K562 (cell line): Measurements from ENCODE around the gene LOXHD1.

Source experiments
- ATF4 ChIP-seq: fragments of 450-650 bp; formaldehyde crosslinking; IDR thresholded peaks from 2 replicates; pipeline ENCODE4 v1.4.0; 2022; ENCODE audit warnings: mild to moderate bottlenecking, moderate library complexity
- CTCF ChIP-seq, 3 experiments: IDR thresholded peaks in 2 of 3; conservative IDR thresholded peaks in 1 of 3; 2 replicates each; pipeline ENCODE4 v1.5.1; 2011 to 2012; ENCODE audit warnings: low read length in 3 of 3, mild to moderate bottlenecking in 3 of 3, control low read depth in 2 of 3, improper control_type of control experiment in 1 of 3, inconsistent platforms in 1 of 3, low read depth in 1 of 3, mixed read lengths in 1 of 3, moderate library complexity in 1 of 3; ENCODE audit not compliant: insufficient read depth in 2 of 3
- JUND ChIP-seq, 2 experiments: IDR thresholded peaks; 2 replicates in 1 of 2; 3 replicates in 1 of 2; pipeline ENCODE4 v1.6.1; 2011; ENCODE audit warnings: borderline replicate concordance in 2 of 2, low read depth in 2 of 2, low read length in 2 of 2, improper control_type of control experiment in 1 of 2, missing biosample characterization in 1 of 2, missing genetic modification characterization in 1 of 2, missing genetic modification reagents in 1 of 2
- NELFE ChIP-seq: IDR thresholded peaks from 2 replicates; pipeline ENCODE4 v1.6.1; 2011; ENCODE audit warnings: mild to moderate bottlenecking; ENCODE audit not compliant: insufficient read depth, insufficient read length
- SAFB ChIP-seq: fragments of 200-400 bp; formaldehyde crosslinking; IDR thresholded peaks from 2 replicates; pipeline ENCODE4 v1.6.1; 2017; ENCODE audit warnings: low read depth, low read length, borderline replicate concordance
- TFAP4 ChIP-seq: sonication (generic); formaldehyde crosslinking; IDR thresholded peaks from 2 replicates; pipeline ENCODE4 v1.8.0; 2022; ENCODE audit warnings: missing genetic modification reagents, mild to moderate bottlenecking, moderate library complexity, borderline replicate concordance
- ZFP1 ChIP-seq: fragments of 450-650 bp; formaldehyde crosslinking; IDR thresholded peaks from 2 replicates; pipeline ENCODE4 v1.4.0; 2020; ENCODE audit warnings: mild to moderate bottlenecking, mixed read lengths
- ZNF644 ChIP-seq: fragments of 200-800 bp; sonication (Bioruptor generic); IDR thresholded peaks from 2 replicates; pipeline ENCODE4 v1.6.1; 2016; ENCODE audit warnings: low read depth, missing genetic modification characterization, missing compliant biosample characterization

- TF ChIP-seq JUND (IDR thresholded peaks at IDR 0.05; ENCODE audit: borderline replicate concordance, low read depth, low read length), result no peak
- TF ChIP-seq JUND (tag; IDR thresholded peaks at IDR 0.05; ENCODE audit: borderline replicate concordance, low read depth, low read length), result no peak
- no peak for TF ChIP-seq ZFP1 (CRISPR knock-in tag)
- no peak for TF ChIP-seq NELFE
- TF ChIP-seq TFAP4, result no peak
- TF ChIP-seq SAFB, result no peak
- no peak for TF ChIP-seq CTCF (IDR thresholded peaks at IDR 0.05 in 2 of 3, conservative IDR thresholded peaks at IDR 0.05 in 1 of 3; ENCODE audit: insufficient read depth in 2 of 3, low read depth in 1 of 3, low read length in 3 of 3)
- TF ChIP-seq ZNF644 (tag), result no peak
- TF ChIP-seq ATF4 (CRISPR knock-in tag), result no peak
Observed at GRCh38 chr18:46459789-46460455, 197.1 kb downstream of the LOXHD1 start.
